ENCODE data around the gene ZSCAN30. TPM values are rescaled to one million over a fixed set of nuclear protein-coding genes. Genes with fewer than 3 reads are reported as not detected.
A peak's percentile ranks its signal among the peaks of the same experiment; 100 is the strongest.

Gene ZSCAN30
- total RNA-seq, 1 experiment from 2014 or later: 15.9 TPM

DNA sequence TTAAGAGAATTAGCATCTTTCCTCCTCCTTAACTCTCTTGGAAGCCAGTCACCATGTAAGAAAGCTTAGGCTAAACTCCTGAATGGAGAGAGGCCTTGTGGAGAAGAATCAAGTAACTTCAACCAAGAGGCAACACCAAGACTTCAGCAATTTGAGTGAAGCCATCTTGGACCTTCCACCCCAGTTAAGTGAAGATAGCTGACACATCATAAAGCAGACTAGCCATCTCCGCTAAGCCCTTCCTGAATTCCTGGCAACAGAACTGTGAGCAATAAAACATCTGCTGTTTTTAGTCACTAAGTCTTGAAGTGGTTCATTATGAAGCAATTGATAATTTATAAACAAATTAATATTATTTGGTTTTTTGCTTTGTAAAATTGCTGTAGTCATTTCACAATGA lies 50.7 kb downstream of the ZSCAN30 start:
- DNase-seq: no peak
- no peak overlapping the region for H3K4me3 Mint-ChIP-seq (ENCODE audit: low read depth, unreplicated experiment)
- H3K9me3 Mint-ChIP-seq (ENCODE audit: low read depth, unreplicated experiment): peaks cover 12% of the 10 kb centered on the region
- H3K4me1 Mint-ChIP-seq (ENCODE audit: low read depth, unreplicated experiment): no peaks in the 10 kb centered on the region
- H3K27me3 Mint-ChIP-seq (ENCODE audit: unreplicated experiment): no peaks in the 10 kb centered on the region
- H3K27ac Mint-ChIP-seq (ENCODE audit: unreplicated experiment): no peak overlapping the region
- CTCF ChIA-PET: no interaction called here
- peaks cover 32% of the 10 kb centered on the region for H3K36me3 Mint-ChIP-seq (ENCODE audit: insufficient read depth, unreplicated experiment)
- intact Hi-C loops (cut with micrococcal nuclease; ENCODE audit: unreplicated experiment): no loop called here
- TF ChIP-seq, protein P1, sequence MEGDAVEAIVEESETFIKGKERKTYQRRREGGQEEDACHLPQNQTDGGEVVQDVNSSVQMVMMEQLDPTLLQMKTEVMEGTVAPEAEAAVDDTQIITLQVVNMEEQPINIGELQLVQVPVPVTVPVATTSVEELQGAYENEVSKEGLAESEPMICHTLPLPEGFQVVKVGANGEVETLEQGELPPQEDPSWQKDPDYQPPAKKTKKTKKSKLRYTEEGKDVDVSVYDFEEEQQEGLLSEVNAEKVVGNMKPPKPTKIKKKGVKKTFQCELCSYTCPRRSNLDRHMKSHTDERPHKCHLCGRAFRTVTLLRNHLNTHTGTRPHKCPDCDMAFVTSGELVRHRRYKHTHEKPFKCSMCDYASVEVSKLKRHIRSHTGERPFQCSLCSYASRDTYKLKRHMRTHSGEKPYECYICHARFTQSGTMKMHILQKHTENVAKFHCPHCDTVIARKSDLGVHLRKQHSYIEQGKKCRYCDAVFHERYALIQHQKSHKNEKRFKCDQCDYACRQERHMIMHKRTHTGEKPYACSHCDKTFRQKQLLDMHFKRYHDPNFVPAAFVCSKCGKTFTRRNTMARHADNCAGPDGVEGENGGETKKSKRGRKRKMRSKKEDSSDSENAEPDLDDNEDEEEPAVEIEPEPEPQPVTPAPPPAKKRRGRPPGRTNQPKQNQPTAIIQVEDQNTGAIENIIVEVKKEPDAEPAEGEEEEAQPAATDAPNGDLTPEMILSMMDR (IDR thresholded peaks at IDR 0.05; ENCODE audit: unreplicated experiment): no peak
- no TSS peak for BruUV-seq (replicated peaks)

DNA sequence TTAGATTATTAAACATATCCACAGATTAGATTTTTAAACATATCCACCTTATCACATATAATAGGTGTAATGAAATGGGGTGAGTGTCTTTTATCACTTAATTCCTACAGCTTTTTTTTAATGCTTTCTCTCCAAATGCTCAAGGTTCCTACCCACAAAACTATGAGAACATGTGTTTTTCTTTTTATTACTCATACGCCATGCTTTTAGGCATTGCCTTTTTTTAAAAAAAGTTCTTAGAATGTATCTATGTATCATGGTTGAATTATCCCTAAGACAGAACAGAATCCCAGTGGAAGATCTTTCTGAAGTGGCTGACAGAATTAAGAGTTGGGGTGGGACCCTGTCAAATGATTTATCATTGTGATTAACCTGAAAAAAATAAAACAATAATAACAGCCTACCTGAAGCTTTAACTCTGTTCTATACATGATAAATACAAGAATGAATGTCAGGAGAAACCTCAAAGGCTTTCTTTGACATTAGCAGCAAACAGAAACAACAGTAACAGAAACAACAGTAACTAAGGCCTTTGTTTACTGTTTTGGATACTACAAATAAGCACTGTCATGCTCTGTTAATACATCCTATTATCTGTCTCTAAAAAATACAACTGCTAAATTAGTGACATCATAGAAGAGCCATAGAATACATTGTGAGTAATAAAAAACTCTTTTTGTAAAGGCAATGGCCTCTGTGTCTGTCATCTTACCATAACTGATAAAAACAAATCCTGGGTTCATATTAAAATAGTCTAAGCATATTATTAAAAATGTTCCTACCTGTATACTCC lies 53.3 kb downstream of the ZSCAN30 start:
- H3K27ac Mint-ChIP-seq (ENCODE audit: unreplicated experiment): no peak overlapping the region
- DNase-seq: no peak
- intact Hi-C loops (cut with micrococcal nuclease; ENCODE audit: unreplicated experiment): no loop called here
- no peaks in the 10 kb centered on the region for H3K9me3 Mint-ChIP-seq (ENCODE audit: low read depth, unreplicated experiment)
- no TSS peak for BruUV-seq (replicated peaks)
- no peaks in the 10 kb centered on the region for H3K4me1 Mint-ChIP-seq (ENCODE audit: low read depth, unreplicated experiment)
- CTCF ChIA-PET: no interaction called here
- no peak overlapping the region for H3K4me3 Mint-ChIP-seq (ENCODE audit: low read depth, unreplicated experiment)
- peaks cover 14% of the 10 kb centered on the region for H3K36me3 Mint-ChIP-seq (ENCODE audit: insufficient read depth, unreplicated experiment)
- TF ChIP-seq, protein P1 (IDR thresholded peaks at IDR 0.05; ENCODE audit: unreplicated experiment): no peak
- H3K27me3 Mint-ChIP-seq (ENCODE audit: unreplicated experiment): no peaks in the 10 kb centered on the region

DNA sequence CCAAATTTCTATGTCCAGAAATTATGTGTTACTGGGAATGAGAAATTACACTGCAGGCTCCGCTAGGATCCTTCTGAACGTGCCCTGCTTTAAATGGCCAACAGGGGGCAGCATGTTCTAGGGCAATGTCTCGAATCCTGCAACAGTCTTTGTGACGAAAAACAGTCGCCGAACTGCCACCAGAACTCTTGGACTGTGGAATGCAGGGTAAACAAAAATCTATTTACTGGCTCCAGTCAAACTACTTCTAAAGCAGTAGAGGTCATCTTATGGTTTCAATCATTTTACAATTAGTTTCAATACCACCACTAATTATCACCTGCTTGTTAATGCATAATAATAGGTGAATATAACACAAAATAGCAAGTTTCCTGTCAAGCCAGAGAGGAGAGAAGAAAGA lies 59.0 kb downstream of the ZSCAN30 start:
- no peaks in the 10 kb centered on the region for H3K4me1 Mint-ChIP-seq (ENCODE audit: low read depth, unreplicated experiment)
- H3K4me3 Mint-ChIP-seq (ENCODE audit: low read depth, unreplicated experiment): peak overlapping the region; percentile 21
- TF ChIP-seq, protein P1 (IDR thresholded peaks at IDR 0.05; ENCODE audit: unreplicated experiment): peak; percentile 83
- peak; percentile 81 for DNase-seq
- CTCF ChIA-PET: interaction anchor here (1.0 kb wide), 1 partner anchor 124 kb away, joined by 4 read pairs; no protein-coding TSS in a partner anchor
- H3K27me3 Mint-ChIP-seq (ENCODE audit: unreplicated experiment): no peaks in the 10 kb centered on the region
- intact Hi-C loops (cut with micrococcal nuclease; ENCODE audit: unreplicated experiment): loop anchor here (1.0 to 5.0 kb wide), 2 partner anchors 124 to 224 kb away; no protein-coding TSS in a partner anchor
- no peak overlapping the region for H3K27ac Mint-ChIP-seq (ENCODE audit: unreplicated experiment)
- H3K36me3 Mint-ChIP-seq (ENCODE audit: insufficient read depth, unreplicated experiment): no peaks in the 10 kb centered on the region
- BruUV-seq (replicated peaks): no TSS peak
- no peaks in the 10 kb centered on the region for H3K9me3 Mint-ChIP-seq (ENCODE audit: low read depth, unreplicated experiment)

DNA sequence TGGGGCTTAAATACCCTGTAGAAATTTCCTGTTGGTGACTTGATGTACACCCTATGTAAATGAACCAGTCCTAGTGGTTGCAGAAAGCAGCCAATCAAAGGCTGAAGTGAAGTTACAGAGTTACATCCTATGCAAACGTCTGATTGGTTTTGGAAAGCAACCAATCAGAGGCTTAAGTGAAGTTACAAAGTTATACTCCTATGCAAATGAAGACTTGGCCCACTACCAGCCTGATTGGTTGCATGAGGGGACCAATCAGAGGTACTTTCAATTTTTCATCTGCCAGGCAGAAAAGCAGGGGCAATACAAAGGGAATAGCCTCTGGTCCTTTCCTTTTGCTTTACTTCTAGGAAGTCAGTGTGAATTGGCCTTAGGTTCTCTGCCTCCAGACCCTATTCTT lies 62.8 kb downstream of the ZSCAN30 start:
- no peaks in the 10 kb centered on the region for H3K36me3 Mint-ChIP-seq (ENCODE audit: insufficient read depth, unreplicated experiment)
- BruUV-seq (replicated peaks): no TSS peak
- no peak for DNase-seq
- no peaks in the 10 kb centered on the region for H3K27me3 Mint-ChIP-seq (ENCODE audit: unreplicated experiment)
- CTCF ChIA-PET: no interaction called here
- TF ChIP-seq, protein P1 (IDR thresholded peaks at IDR 0.05; ENCODE audit: unreplicated experiment): no peak
- intact Hi-C loops (cut with micrococcal nuclease; ENCODE audit: unreplicated experiment): no loop called here
- no peaks in the 10 kb centered on the region for H3K4me1 Mint-ChIP-seq (ENCODE audit: low read depth, unreplicated experiment)
- no peaks in the 10 kb centered on the region for H3K9me3 Mint-ChIP-seq (ENCODE audit: low read depth, unreplicated experiment)
- no peak overlapping the region for H3K4me3 Mint-ChIP-seq (ENCODE audit: low read depth, unreplicated experiment)
- H3K27ac Mint-ChIP-seq (ENCODE audit: unreplicated experiment): no peak overlapping the region
